NB4 (cell line): Measurements from ENCODE around the gene MVP.

Experiments
- CTCF ChIP-seq: IDR thresholded peaks from one replicate; pipeline ENCODE4 v1.5.1; 2012; ENCODE audit warnings: low read depth, low read length
- MYC ChIP-seq: IDR thresholded peaks from 2 replicates; pipeline ENCODE4 v1.6.1; 2011; ENCODE audit warnings: low read depth, low read length
- POLR2A ChIP-seq: IDR thresholded peaks from 2 replicates; pipeline ENCODE4 v1.6.1; 2011; ENCODE audit warnings: mild to moderate bottlenecking; ENCODE audit not compliant: insufficient read length; ENCODE audit errors: extremely low read depth
- TF ChIP-seq, protein P1 (sequence below): IDR thresholded peaks from 2 replicates; pipeline ENCODE4 v1.6.1; 2011; ENCODE audit warnings: low read depth, low read length

GRCh38 chr16:29818082-29818481 lies 2.2 kb upstream of the MVP start:
- TF ChIP-seq CTCF (no peak), POLR2A (no peak), MYC (no peak)
- TF ChIP-seq, protein P1, sequence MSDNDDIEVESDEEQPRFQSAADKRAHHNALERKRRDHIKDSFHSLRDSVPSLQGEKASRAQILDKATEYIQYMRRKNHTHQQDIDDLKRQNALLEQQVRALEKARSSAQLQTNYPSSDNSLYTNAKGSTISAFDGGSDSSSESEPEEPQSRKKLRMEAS, result no peak
